Natural killer cell (primary cell): Measurements from ENCODE around the gene IP6K2. TPM values are rescaled to one million over a fixed set of nuclear protein-coding genes. Genes with fewer than 3 reads are reported as not detected.

Experiments
- ATAC-seq, 3 donors: fragments of 150-1000 bp in 2 of 3; fragments of 200-7000 bp in 1 of 3; cut with Tn5 transposase; 1 replicate in 1 of 3; 2 replicates in 2 of 3; pipeline ENCODE4 v1.10.0; 2021; ENCODE audit warnings: mild to moderate bottlenecking in 2 of 3, moderate library complexity in 2 of 3
- DNase-seq, 2 donors: peaks; one replicate each; pipeline versions ENCODE4 v3.0.0 to v3.0.0-alpha.2; 2013 to 2021; ENCODE audit warnings: mixed read lengths in 1 of 2
- H3K27ac ChIP-seq: one replicate; pipeline ENCODE4 v1.5.1; 2013; ENCODE audit warnings: mild to moderate bottlenecking, low read length
- H3K27me3 ChIP-seq: one replicate; pipeline ENCODE4 v1.6.1; 2013; ENCODE audit warnings: low read length; ENCODE audit not compliant: control insufficient read depth, insufficient read depth
- H3K36me3 ChIP-seq: one replicate; pipeline ENCODE4 v1.6.1; 2013; ENCODE audit warnings: low read length; ENCODE audit not compliant: control insufficient read depth, insufficient read depth
- H3K4me1 ChIP-seq: one replicate; pipeline ENCODE4 v1.6.1; 2013; ENCODE audit warnings: low read length; ENCODE audit not compliant: control insufficient read depth, insufficient read depth
- H3K4me3 ChIP-seq: one replicate; pipeline ENCODE4 v1.5.1; 2013; ENCODE audit warnings: low read length
- H3K9me3 ChIP-seq: one replicate; pipeline ENCODE4 v1.6.1; 2013; ENCODE audit warnings: low read length; ENCODE audit not compliant: control insufficient read depth, insufficient read depth
- H3K27ac Mint-ChIP-seq, 2 donors: one replicate each; pipeline ENCODE4 v1.8.0; 2022; ENCODE audit warnings: mild to moderate bottlenecking in 2 of 2, mixed read lengths in 2 of 2, moderate library complexity in 1 of 2
- H3K27me3 Mint-ChIP-seq, 2 donors: one replicate each; pipeline ENCODE4 v1.8.0; 2022; ENCODE audit warnings: low read depth in 2 of 2, mixed read lengths in 2 of 2
- H3K36me3 Mint-ChIP-seq: one replicate; pipeline ENCODE4 v1.8.0; 2022; ENCODE audit warnings: mixed read lengths
- H3K4me1 Mint-ChIP-seq, 2 donors: one replicate each; pipeline ENCODE4 v1.8.0; 2022; ENCODE audit warnings: mixed read lengths in 2 of 2
- H3K4me3 Mint-ChIP-seq: one replicate; pipeline ENCODE4 v1.8.0; 2022; ENCODE audit warnings: mild to moderate bottlenecking, moderate library complexity, mixed read lengths
- H3K9me3 Mint-ChIP-seq, 2 donors: one replicate each; pipeline ENCODE4 v1.8.0; 2022; ENCODE audit warnings: mixed read lengths in 2 of 2
- CTCF ChIP-seq: fragments of 200-600 bp; IDR thresholded peaks from one replicate; pipeline ENCODE4 v1.8.0; 2022; ENCODE audit warnings: antibody characterized with exemption
- WGBS: methylation state at CpG from one replicate; pipeline ENCODE4 v1.1.7; 2013; ENCODE audit warnings: missing lambda C conversion rate; ENCODE audit not compliant: insufficient coverage; 5-methylcytosine and 5-hydroxymethylcytosine counted together
- intact Hi-C: fragments of 100-400 bp; cut with micrococcal nuclease; formaldehyde crosslinking; loops from one replicate; pipeline ENCODE4 v1.14.2; 2022
- total RNA-seq, 4 donors: library from RNA; stranded (reverse); fragments of 120-200 nt in 1 of 4; gene quantifications; one replicate each; pipeline versions ENCODE4 v1.2.3 to v1.2.4, GENCODE V29; 2013 to 2022

Gene IP6K2
- total RNA-seq, 3 donors from 2014 or later (not counting 1 experiment from before 2014, with no cell fraction given): 140 to 151 (median 148) TPM

- peaks cover 14% of the 10 kb centered on the region for H3K36me3 ChIP-seq
- no peak overlapping the region for H3K27ac Mint-ChIP-seq
- intact Hi-C loops: no loop called here
These were observed 36.0 kb downstream of the IP6K2 start for GRCh38 chr3:48680811-48681540.

GRCh38 chr3:48679411-48680391 lies 37.3 kb downstream of the IP6K2 start:
- H3K27me3 ChIP-seq: no peaks in the 10 kb centered on the region
- DNase-seq: no peak
- ATAC-seq: no peak
- H3K4me1 ChIP-seq: peaks cover 18% of the 10 kb centered on the region
- Mint-ChIP-seq H3K4me1 (peaks cover 11 to 19% of the 10 kb centered on the region in 2 donors), H3K4me3 (no peak overlapping the region), H3K27me3 (no peaks in the 10 kb centered on the region), H3K9me3 (no peaks in the 10 kb centered on the region), H3K36me3 (no peaks in the 10 kb centered on the region), H3K27ac (no peak overlapping the region)
- no peak for TF ChIP-seq CTCF
- H3K27ac ChIP-seq: no peak overlapping the region
- intact Hi-C loops: no loop called here
- H3K36me3 ChIP-seq: peaks cover 14% of the 10 kb centered on the region
- WGBS: 81% methylated on average over 20 of the region's 20 CpGs
- no peak overlapping the region for H3K4me3 ChIP-seq
- no peaks in the 10 kb centered on the region for H3K9me3 ChIP-seq

More at GRCh38 chr3:48680811-48681540, 36.0 kb downstream of the IP6K2 start:
- DNase-seq (no peak), ATAC-seq (no peak)
- H3K9me3 Mint-ChIP-seq: no peaks in the 10 kb centered on the region
- Histone ChIP-seq H3K9me3 (no peaks in the 10 kb centered on the region), H3K27me3 (no peaks in the 10 kb centered on the region), H3K27ac (no peak overlapping the region), H3K4me1 (peaks cover 26% of the 10 kb centered on the region), H3K4me3 (no peak overlapping the region)
- no peak overlapping the region for H3K4me3 Mint-ChIP-seq
- no peak for TF ChIP-seq CTCF
- 96% methylated on average over 17 of the region's 17 CpGs for WGBS
- no peaks in the 10 kb centered on the region for H3K36me3 Mint-ChIP-seq
- H3K27me3 Mint-ChIP-seq: no peaks in the 10 kb centered on the region
- peaks cover 18 to 29% of the 10 kb centered on the region in 2 donors for H3K4me1 Mint-ChIP-seq

- ATAC-seq (no peak), DNase-seq (no peak)
- Mint-ChIP-seq H3K9me3 (no peaks in the 10 kb centered on the region), H3K27me3 (no peaks in the 10 kb centered on the region), H3K4me1 (peaks cover 2 to 9% of the 10 kb centered on the region in 2 donors), H3K36me3 (no peaks in the 10 kb centered on the region), H3K27ac (no peak overlapping the region), H3K4me3 (no peak overlapping the region)
- Histone ChIP-seq H3K4me3 (no peak overlapping the region), H3K27me3 (no peaks in the 10 kb centered on the region), H3K9me3 (no peaks in the 10 kb centered on the region), H3K4me1 (peaks cover 10% of the 10 kb centered on the region), H3K36me3 (peaks cover 14% of the 10 kb centered on the region), H3K27ac (no peak overlapping the region)
- TF ChIP-seq CTCF: no peak
- WGBS: 94% methylated on average over 24 of the region's 24 CpGs
- intact Hi-C loops: no loop called here
These were observed 38.2 kb downstream of the IP6K2 start for GRCh38 chr3:48678566-48679380.
